IMR-90 (cell line): Measurements from ENCODE around the gene TIGAR. TPM values are rescaled to one million over a fixed set of nuclear protein-coding genes. Genes with fewer than 3 reads are reported as not detected.

Experiments
- ATAC-seq: fragments of 200-7000 bp; cut with Tn5 transposase; 2 replicates; pipeline ENCODE4 v1.9.1; 2020; ENCODE audit warnings: low read depth, mild to moderate bottlenecking, moderate library complexity
- BruUV-seq: library from RNA; stranded (reverse); fragments of 400-500 nt; replicated peaks from 2 replicates; lab custom pipeline; 2021; lab: Mats Ljungman, UMichigan
- CTCF ChIA-PET: fragments of 300-600 bp; formaldehyde crosslinking; extraction: SDS; loops from one replicate; lab custom pipeline; 2021; ENCODE audit warnings: antibody characterized with exemption; lab: Yijun Ruan, JAX
- POLR2A ChIA-PET: fragments of 300-600 bp; sonication (Branson Sonifier 250); formaldehyde crosslinking; loops from one replicate; lab custom pipeline; 2022; ENCODE audit warnings: antibody characterized with exemption; ENCODE audit not compliant: unreplicated experiment; lab: Charles Lee
- DNase-seq: peaks from one replicate; pipeline ENCODE4 v3.0.0; 2013
- H2AFZ ChIP-seq: replicated peaks from 2 replicates; pipeline ENCODE3; 2013; ENCODE audit warnings: low read length, mild to moderate bottlenecking; ENCODE audit not compliant: poor library complexity
- H2AK5ac ChIP-seq: 2 replicates; pipeline ENCODE4 v1.6.1; 2013; ENCODE audit warnings: low read depth, low read length, inconsistent platforms
- H2AK9ac ChIP-seq: replicated peaks from 2 replicates; pipeline ENCODE3; 2013; ENCODE audit warnings: mild to moderate bottlenecking, low read depth, low read length, moderate library complexity; ENCODE audit not compliant: poor library complexity
- H2BK120ac ChIP-seq: 2 replicates; pipeline ENCODE4 v1.6.1; 2013; ENCODE audit warnings: low read depth, low read length, inconsistent platforms
- H2BK15ac ChIP-seq: 3 replicates; pipeline ENCODE4 v1.6.1; 2013; ENCODE audit warnings: low read depth, low read length, inconsistent platforms
- H2BK20ac ChIP-seq: 2 replicates; pipeline ENCODE4 v1.6.1; 2013; ENCODE audit warnings: low read depth, mild to moderate bottlenecking, inconsistent platforms, low read length, moderate library complexity
- H2BK5ac ChIP-seq: 2 replicates; pipeline ENCODE4 v1.6.1; 2013; ENCODE audit warnings: mild to moderate bottlenecking, low read depth, low read length, inconsistent platforms; ENCODE audit not compliant: poor library complexity, severe bottlenecking
- H3K14ac ChIP-seq: replicated peaks from 2 replicates; pipeline ENCODE4 v1.6.1; 2013; ENCODE audit warnings: low read depth, low read length, inconsistent platforms
- H3K18ac ChIP-seq: 2 replicates; pipeline ENCODE4 v1.6.1; 2013; ENCODE audit warnings: low read depth, low read length, control low read depth
- H3K23ac ChIP-seq: 2 replicates; pipeline ENCODE4 v1.6.1; 2013; ENCODE audit warnings: low read depth, low read length, inconsistent platforms
- H3K27ac ChIP-seq: 2 replicates; pipeline ENCODE4 v1.5.1; 2013; ENCODE audit warnings: mild to moderate bottlenecking, control low read depth, low read length; ENCODE audit not compliant: insufficient read depth
- H3K27me3 ChIP-seq: 2 replicates; pipeline ENCODE4 v1.6.1; 2013; ENCODE audit warnings: low read length; ENCODE audit not compliant: control insufficient read depth, insufficient read depth
- H3K36me3 ChIP-seq: 2 replicates; pipeline ENCODE4 v1.6.1; 2013; ENCODE audit warnings: low read length, mixed read lengths; ENCODE audit not compliant: control insufficient read depth, insufficient read depth
- H3K4ac ChIP-seq: 2 replicates; pipeline ENCODE4 v1.6.1; 2013; ENCODE audit warnings: low read depth, low read length, inconsistent platforms
- H3K4me1 ChIP-seq: 2 replicates; pipeline ENCODE4 v1.6.1; 2013; ENCODE audit warnings: low read length, mixed read lengths; ENCODE audit not compliant: control insufficient read depth, insufficient read depth
- H3K4me2 ChIP-seq: 2 replicates; pipeline ENCODE4 v1.6.1; 2013; ENCODE audit warnings: low read depth, mild to moderate bottlenecking, control low read depth, low read length, moderate library complexity
- H3K4me3 ChIP-seq: 2 replicates; pipeline ENCODE4 v1.5.1; 2013; ENCODE audit warnings: low read depth, mild to moderate bottlenecking, control low read depth, low read length, moderate library complexity; ENCODE audit not compliant: insufficient read depth
- H3K56ac ChIP-seq: 2 replicates; pipeline ENCODE4 v1.6.1; 2013; ENCODE audit warnings: low read length, inconsistent platforms; ENCODE audit not compliant: insufficient read depth; ENCODE audit errors: extremely low read depth
- H3K79me1 ChIP-seq, 2 experiments: 2 replicates each; pipeline ENCODE4 v1.6.1; 2013; ENCODE audit warnings: low read length in 2 of 2, inconsistent platforms in 1 of 2, low read depth in 1 of 2
- H3K9ac ChIP-seq: 2 replicates; pipeline ENCODE4 v1.6.1; 2013; ENCODE audit warnings: low read depth, low read length, control low read depth
- H3K9me1 ChIP-seq: 2 replicates; pipeline ENCODE4 v1.6.1; 2013; ENCODE audit warnings: low read length, inconsistent platforms; ENCODE audit not compliant: insufficient read depth
- H3K9me3 ChIP-seq: 2 replicates; pipeline ENCODE4 v1.6.1; 2013; ENCODE audit warnings: low read length; ENCODE audit not compliant: control insufficient read depth, insufficient read depth
- H4K20me1 ChIP-seq: 2 replicates; pipeline ENCODE4 v1.6.1; 2013; ENCODE audit warnings: low read length, inconsistent platforms; ENCODE audit not compliant: insufficient read depth
- H4K5ac ChIP-seq: 2 replicates; pipeline ENCODE4 v1.6.1; 2013; ENCODE audit warnings: mild to moderate bottlenecking, low read depth, low read length, control low read depth
- H4K8ac ChIP-seq, 2 experiments: 2 replicates each; pipeline ENCODE4 v1.6.1; 2013; ENCODE audit warnings: low read depth in 2 of 2, low read length in 2 of 2, control low read depth in 1 of 2, inconsistent platforms in 1 of 2
- H4K91ac ChIP-seq: 2 replicates; pipeline ENCODE4 v1.6.1; 2013; ENCODE audit warnings: low read depth, low read length, inconsistent platforms; ENCODE audit not compliant: insufficient read depth
- BHLHE40 ChIP-seq: fragments of 150-350 bp; IDR thresholded peaks from 2 replicates; pipeline ENCODE4 v1.6.1; 2016; ENCODE audit warnings: mild to moderate bottlenecking, low read depth, low read length
- CEBPB ChIP-seq: IDR thresholded peaks from 2 replicates; pipeline ENCODE4 v1.6.1; 2012; ENCODE audit warnings: low read depth, low read length, improper control_type of control experiment
- CHD1 ChIP-seq: IDR thresholded peaks from 2 replicates; pipeline ENCODE4 v1.6.1; 2012; ENCODE audit warnings: low read depth, low read length, improper control_type of control experiment
- CTCF ChIP-seq: conservative IDR thresholded peaks from 2 replicates; pipeline ENCODE4 v1.5.1; 2012; ENCODE audit warnings: mild to moderate bottlenecking, low read depth, low read length, improper control_type of control experiment
- FOS ChIP-seq: fragments of 150-350 bp; IDR thresholded peaks from 2 replicates; pipeline ENCODE4 v1.6.1; 2016; ENCODE audit warnings: low read depth, low read length
- MAFK ChIP-seq: IDR thresholded peaks from 2 replicates; pipeline ENCODE4 v1.6.1; 2012; ENCODE audit warnings: low read depth, low read length, improper control_type of control experiment
- MAZ ChIP-seq: IDR thresholded peaks from 2 replicates; pipeline ENCODE4 v1.6.1; 2012; ENCODE audit warnings: low read depth, mild to moderate bottlenecking, low read length, improper control_type of control experiment, moderate library complexity, borderline replicate concordance
- MXI1 ChIP-seq: IDR thresholded peaks from 2 replicates; pipeline ENCODE4 v1.6.1; 2012; ENCODE audit warnings: low read depth, mild to moderate bottlenecking, low read length, moderate library complexity, borderline replicate concordance
- NFE2L2 ChIP-seq: fragments of 150-350 bp; IDR thresholded peaks from 2 replicates; pipeline ENCODE4 v1.6.1; 2016; ENCODE audit warnings: low read depth, mild to moderate bottlenecking, low read length
- POLR2A ChIP-seq: IDR thresholded peaks from 2 replicates; pipeline ENCODE4 v1.6.1; 2012; ENCODE audit warnings: mild to moderate bottlenecking, low read depth, low read length
- RAD21 ChIP-seq: IDR thresholded peaks from 2 replicates; pipeline ENCODE4 v1.6.1; 2012; ENCODE audit warnings: low read length, improper control_type of control experiment
- RCOR1 ChIP-seq: IDR thresholded peaks from 2 replicates; pipeline ENCODE4 v1.6.1; 2012; ENCODE audit warnings: mild to moderate bottlenecking, low read length, improper control_type of control experiment; ENCODE audit not compliant: insufficient replicate concordance
- RFX5 ChIP-seq: IDR thresholded peaks from 2 replicates; pipeline ENCODE4 v1.8.0; 2012; ENCODE audit warnings: low read depth, mild to moderate bottlenecking, low read length, moderate library complexity
- SMC3 ChIP-seq: fragments of 150-350 bp; IDR thresholded peaks from 2 replicates; pipeline ENCODE4 v1.6.1; 2016; ENCODE audit warnings: low read depth, mild to moderate bottlenecking, antibody characterized with exemption, low read length, moderate library complexity
- WGBS, 2 experiments: methylation state at CpG; one replicate each; pipeline versions ENCODE4 v1.1.5 to v1.1.7; 2013; ENCODE audit warnings: missing lambda C conversion rate in 2 of 2; ENCODE audit not compliant: insufficient read length in 1 of 2; ENCODE audit errors: extremely low coverage in 2 of 2; 5-methylcytosine and 5-hydroxymethylcytosine counted together
- dilution Hi-C: fragments of 300-500 bp; cut with HindIII; formaldehyde crosslinking; loops from one replicate; pipeline ENCODE4 v1.14.3; 2018; ENCODE audit warnings: low sequenced_read_pairs; ENCODE audit not compliant: unreplicated experiment
- in situ Hi-C: fragments of 300-500 bp; cut with MboI; formaldehyde crosslinking; loops from 3 replicates; pipeline ENCODE4 v1.14.3; 2019; ENCODE audit warnings: low sequenced_read_pairs, inconsistent platforms, mixed read lengths
- intact Hi-C: fragments of 100-400 bp; cut with micrococcal nuclease; formaldehyde crosslinking; loops from 2 replicates; pipeline ENCODE4 v1.10.0; 2022
- polyA plus RNA-seq, 3 experiments: library from polyadenylated mRNA; depleted of rRNA; stranded (reverse); fragments of >200 nt; gene quantifications; 2 replicates each; pipeline ENCODE4 v1.2.3, GENCODE V29; 2012; ENCODE audit warnings: low replicate concordance in 1 of 3
- total RNA-seq: library from RNA; depleted of rRNA; stranded (reverse); fragments of >200 nt; gene quantifications from 2 replicates; pipeline ENCODE4 v1.2.3, GENCODE V29; 2012
- TF ChIP-seq, protein P1 (sequence below): fragments of 150-350 bp; IDR thresholded peaks from 2 replicates; pipeline ENCODE4 v1.6.1; 2016; ENCODE audit warnings: low read depth, mild to moderate bottlenecking, low read length, moderate library complexity, borderline replicate concordance
- TF ChIP-seq, protein P2 (sequence below): fragments of 150-350 bp; IDR thresholded peaks from 2 replicates; pipeline ENCODE4 v1.6.1; 2017; ENCODE audit warnings: mild to moderate bottlenecking, antibody characterized with exemption, low read length, low read depth

The TIGAR gene
- total and polyA plus RNA-seq, 2 of the 4 experiments (the other 2 are of a cell fraction), result 7.3 to 13.7 TPM

GRCh38 chr12:4281173-4281654, 39.8 kb upstream of the TIGAR start:
- H4K5ac ChIP-seq, result no peak overlapping the region
- no peak overlapping the region for H2BK15ac ChIP-seq
- no peak overlapping the region for H2BK120ac ChIP-seq
- no peak overlapping the region for H3K27ac ChIP-seq
- H2AFZ ChIP-seq, result no peak overlapping the region
- H3K18ac ChIP-seq, result no peak overlapping the region
- no peak overlapping the region for H3K23ac ChIP-seq
- dilution Hi-C loops, result no loop called here
- H3K14ac ChIP-seq, result no peak overlapping the region
- no peak overlapping the region for H2BK20ac ChIP-seq
- in situ Hi-C loops, result no loop called here
- no peak overlapping the region for H2AK9ac ChIP-seq
- H3K56ac ChIP-seq, result no peak overlapping the region
- POLR2A ChIA-PET, result no interaction called here
- H4K8ac ChIP-seq, result no peak overlapping the region
- H3K79me1 ChIP-seq, result no peaks in the 10 kb centered on the region
- H3K9me3 ChIP-seq, result no peaks in the 10 kb centered on the region
- H3K27me3 ChIP-seq, result peaks cover 3% of the 10 kb centered on the region
- no peak overlapping the region for H2AK5ac ChIP-seq
- H3K4me1 ChIP-seq, result no peaks in the 10 kb centered on the region
- 89% methylated on average over 4 of the region's 16 CpGs; no CpG with 5 or more reads in 1 of the 2 experiments for WGBS, 2 experiments
- H4K20me1 ChIP-seq, result no peaks in the 10 kb centered on the region
- no peak overlapping the region for H3K4me3 ChIP-seq
- intact Hi-C loops, result no loop called here
- H3K9me1 ChIP-seq, result no peaks in the 10 kb centered on the region
- H3K4ac ChIP-seq, result no peak overlapping the region
- TF ChIP-seq RAD21, result no peak
- no peak for TF ChIP-seq RFX5
- TF ChIP-seq POLR2A, result no peak
- no peak for TF ChIP-seq SMC3
- TF ChIP-seq, protein P1, sequence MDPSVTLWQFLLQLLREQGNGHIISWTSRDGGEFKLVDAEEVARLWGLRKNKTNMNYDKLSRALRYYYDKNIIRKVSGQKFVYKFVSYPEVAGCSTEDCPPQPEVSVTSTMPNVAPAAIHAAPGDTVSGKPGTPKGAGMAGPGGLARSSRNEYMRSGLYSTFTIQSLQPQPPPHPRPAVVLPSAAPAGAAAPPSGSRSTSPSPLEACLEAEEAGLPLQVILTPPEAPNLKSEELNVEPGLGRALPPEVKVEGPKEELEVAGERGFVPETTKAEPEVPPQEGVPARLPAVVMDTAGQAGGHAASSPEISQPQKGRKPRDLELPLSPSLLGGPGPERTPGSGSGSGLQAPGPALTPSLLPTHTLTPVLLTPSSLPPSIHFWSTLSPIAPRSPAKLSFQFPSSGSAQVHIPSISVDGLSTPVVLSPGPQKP, result no peak
- no peak for TF ChIP-seq BHLHE40
- no peak for TF ChIP-seq CHD1
- no peak for TF ChIP-seq CTCF
- TF ChIP-seq, protein P2, sequence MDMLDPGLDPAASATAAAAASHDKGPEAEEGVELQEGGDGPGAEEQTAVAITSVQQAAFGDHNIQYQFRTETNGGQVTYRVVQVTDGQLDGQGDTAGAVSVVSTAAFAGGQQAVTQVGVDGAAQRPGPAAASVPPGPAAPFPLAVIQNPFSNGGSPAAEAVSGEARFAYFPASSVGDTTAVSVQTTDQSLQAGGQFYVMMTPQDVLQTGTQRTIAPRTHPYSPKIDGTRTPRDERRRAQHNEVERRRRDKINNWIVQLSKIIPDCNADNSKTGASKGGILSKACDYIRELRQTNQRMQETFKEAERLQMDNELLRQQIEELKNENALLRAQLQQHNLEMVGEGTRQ, result no peak
- TF ChIP-seq FOS, result no peak
- TF ChIP-seq MXI1, result no peak
- no peak for TF ChIP-seq RCOR1
- no peak for TF ChIP-seq NFE2L2
- TF ChIP-seq MAFK, result no peak
- no peak for TF ChIP-seq MAZ
- TF ChIP-seq CEBPB, result no peak
- no peaks in the 10 kb centered on the region; the same call in 1 of the 2 replicates for H3K36me3 ChIP-seq
- no peak for DNase-seq
- CTCF ChIA-PET, result no interaction called here
- H2BK5ac ChIP-seq, result no peak overlapping the region
- no peak for ATAC-seq
- H3K9ac ChIP-seq, result no peak overlapping the region
- H4K91ac ChIP-seq, result no peak overlapping the region
- H3K4me2 ChIP-seq, result no peak overlapping the region
- no TSS peak for BruUV-seq
